Left ventricle myocardium inferior (tissue), 1 donor: ENCODE data around the gene CCDC81. TPM values are rescaled to one million over a fixed set of nuclear protein-coding genes. Genes with fewer than 3 reads are reported as not detected.

ENCODE experiments used
- DNase-seq: peaks from one replicate; pipeline ENCODE4 v3.0.0-alpha.2; 2020
- H3K27ac ChIP-seq: fragments of 200-600 bp; replicated peaks from 2 replicates; pipeline ENCODE4 v1.8.0; 2021
- H3K27me3 ChIP-seq: fragments of 200-600 bp; 2 replicates; pipeline ENCODE4 v1.8.0; 2021; ENCODE audit warnings: low read depth
- H3K36me3 ChIP-seq: fragments of 200-600 bp; 2 replicates; pipeline ENCODE4 v1.8.0; 2021
- H3K4me1 ChIP-seq: fragments of 200-600 bp; 2 replicates; pipeline ENCODE4 v1.8.0; 2021
- H3K4me3 ChIP-seq: fragments of 200-600 bp; 2 replicates; pipeline ENCODE4 v1.8.0; 2021; ENCODE audit warnings: mild to moderate bottlenecking, moderate library complexity
- H3K9me3 ChIP-seq: fragments of 200-600 bp; replicated peaks from 2 replicates; pipeline ENCODE4 v1.8.0; 2021
- CTCF ChIP-seq: fragments of 200-600 bp; IDR thresholded peaks from 2 replicates; pipeline ENCODE4 v1.8.0; 2021; ENCODE audit warnings: antibody characterized with exemption, mild to moderate bottlenecking, borderline replicate concordance
- intact Hi-C: fragments of 100-400 bp; cut with micrococcal nuclease; formaldehyde crosslinking; loops from one replicate; pipeline ENCODE4 v1.11.0; 2022
- long read RNA-seq: library from polyadenylated mRNA; unstranded; transcript quantifications from one replicate; pipeline ENCODE4 v2.0.0, GENCODE V29; 2021
- total RNA-seq: library from RNA; stranded (reverse); fragmentation: NEBNext Ultra II Directional; extraction: Animal tissue kit (Norgen Biotek cat#: 25700); gene quantifications from one replicate; pipeline ENCODE4 v1.2.1, GENCODE V29; 2021
- donor health status: DM: no; HTN: yes; CAD: no; lungs with severe emphysema.

The CCDC81 gene
- 0.71 TPM for total RNA-seq
- long read RNA-seq: 0 reads

DNA sequence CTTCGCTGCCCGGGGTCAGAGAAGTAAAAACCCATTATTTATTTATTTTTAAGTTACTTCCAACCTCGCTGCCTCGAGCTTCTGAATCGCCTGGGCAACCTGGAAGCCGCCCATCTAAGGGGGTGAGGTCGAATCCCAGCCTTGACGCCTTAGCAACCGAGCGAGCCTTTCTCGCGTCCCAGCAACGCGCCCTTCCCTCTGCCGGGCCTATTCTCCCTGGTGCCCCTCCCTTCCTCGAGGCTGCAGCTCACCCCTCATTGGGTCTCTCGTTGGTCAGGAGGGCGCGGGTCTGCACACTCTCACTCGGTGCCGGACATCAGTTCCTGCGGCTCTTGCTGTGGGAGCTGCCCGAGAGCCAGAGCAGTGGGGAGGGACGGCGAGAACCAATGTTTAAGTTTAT is at the start of gene CCDC81:
TSS of gene CCDC81 (plus strand) at position 302 of the 400 bp plus-strand sequence. CDS start 277 bp downstream, outside the sequence.
- no peaks in the 10 kb centered on the region for H3K36me3 ChIP-seq
- no peak within 1 kb of the TSS for H3K27ac ChIP-seq
- TF ChIP-seq CTCF: no peak
- DNase-seq: no peak
- peak within 1 kb of the TSS; percentile 42 for H3K4me3 ChIP-seq
- no peaks in the 10 kb centered on the region for H3K27me3 ChIP-seq
- peaks cover 9% of the 10 kb centered on the region for H3K4me1 ChIP-seq
- peaks cover 7% of the 10 kb centered on the region for H3K9me3 ChIP-seq
- intact Hi-C loops: no loop called here

DNA sequence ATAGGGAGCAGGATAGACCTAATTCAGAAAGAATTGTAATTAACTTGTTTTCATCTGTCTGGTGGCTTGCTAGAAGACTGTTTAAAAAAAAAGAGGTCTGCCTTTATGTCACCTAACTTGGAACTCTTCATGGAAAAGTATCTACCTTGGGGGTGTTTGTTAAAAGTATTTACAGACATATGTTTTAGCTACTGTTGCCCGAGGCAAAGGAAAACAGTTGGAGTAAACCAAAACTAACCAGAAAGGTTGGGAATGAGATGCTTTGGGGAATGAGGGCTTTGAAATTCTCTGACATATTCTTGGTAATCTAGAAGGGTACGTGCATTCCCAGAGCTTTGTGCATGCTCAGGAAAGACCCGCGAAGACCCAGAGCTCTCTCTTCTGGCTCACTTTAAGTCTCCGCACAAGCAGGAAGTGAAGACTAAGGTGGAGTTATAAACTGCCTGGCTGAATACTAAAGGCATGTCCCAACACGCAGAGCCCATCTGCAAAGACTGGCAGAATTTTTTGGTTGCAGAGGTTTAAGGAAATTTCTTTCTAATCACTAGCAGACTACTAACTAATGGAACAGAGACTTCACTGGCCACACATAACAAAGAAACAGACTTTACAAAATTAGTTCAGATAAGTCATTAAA is 39.4 kb upstream of the CCDC81 start:
- no peak for TF ChIP-seq CTCF

GRCh38 chr11:86337227-86337626 is 37.5 kb upstream of the CCDC81 start:
- intact Hi-C loops: no loop called here
- H3K27ac ChIP-seq: no peak overlapping the region
- no peak for DNase-seq
- no peaks in the 10 kb centered on the region for H3K4me1 ChIP-seq
- H3K27me3 ChIP-seq: no peaks in the 10 kb centered on the region
- H3K9me3 ChIP-seq: peaks cover 4% of the 10 kb centered on the region
- H3K4me3 ChIP-seq: no peak overlapping the region
- H3K36me3 ChIP-seq: peaks cover 57% of the 10 kb centered on the region
- TF ChIP-seq CTCF: no peak

More for the DNA sequence above, 39.4 kb upstream of the CCDC81 start:
- DNase-seq: no peak
- Histone ChIP-seq H3K4me3 (no peak overlapping the region), H3K27ac (no peak overlapping the region), H3K36me3 (peaks cover 57% of the 10 kb centered on the region), H3K4me1 (no peaks in the 10 kb centered on the region), H3K9me3 (peaks cover 4% of the 10 kb centered on the region), H3K27me3 (no peaks in the 10 kb centered on the region)
- intact Hi-C loops: no loop called here

DNA sequence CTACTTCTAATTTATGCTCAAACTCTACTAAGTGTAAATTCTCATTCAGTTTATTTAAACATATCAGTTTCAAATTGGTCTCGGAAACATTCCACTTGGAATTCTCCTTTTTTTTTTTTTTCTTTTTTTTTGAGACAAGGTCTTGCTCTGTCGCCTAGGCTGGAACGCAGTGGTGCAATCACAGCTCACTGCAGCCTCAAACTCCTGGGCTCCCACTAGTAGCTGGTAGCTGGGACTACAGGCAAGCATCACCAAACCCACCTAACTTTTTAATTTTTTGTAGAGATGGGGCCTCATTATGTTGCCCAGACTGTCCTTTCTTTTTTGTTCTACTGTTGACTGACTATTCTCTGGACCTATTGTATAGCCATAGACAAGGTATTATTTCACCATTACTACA is 33.3 kb upstream of the CCDC81 start:
- H3K4me3 ChIP-seq: no peak overlapping the region
- H3K36me3 ChIP-seq: peaks cover 57% of the 10 kb centered on the region
- DNase-seq: no peak
- H3K4me1 ChIP-seq: no peaks in the 10 kb centered on the region
- H3K9me3 ChIP-seq: peaks cover 2% of the 10 kb centered on the region
- no peak for TF ChIP-seq CTCF
- no peaks in the 10 kb centered on the region for H3K27me3 ChIP-seq
- no peak overlapping the region for H3K27ac ChIP-seq
- intact Hi-C loops: no loop called here

DNA sequence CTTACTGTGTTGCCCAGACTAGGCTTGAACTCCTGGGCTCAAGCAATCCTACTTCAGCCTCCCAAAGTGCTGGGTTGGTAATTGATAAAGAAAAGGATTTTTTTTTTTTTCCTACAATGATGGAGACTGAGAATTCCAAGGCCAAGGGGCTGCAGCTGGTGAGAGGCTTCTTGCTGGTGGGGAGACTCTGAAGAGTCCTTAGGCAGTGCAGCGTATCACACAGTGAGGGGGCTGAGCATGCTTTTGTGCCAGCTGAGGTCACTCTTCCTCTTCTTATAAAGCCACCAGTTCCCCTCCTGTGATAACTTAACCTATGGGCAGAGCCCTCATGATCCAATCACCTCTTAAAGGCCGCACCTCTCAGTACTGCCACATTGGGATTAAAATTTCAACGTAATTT is 28.2 kb upstream of the CCDC81 start:
- intact Hi-C loops: no loop called here
- no peaks in the 10 kb centered on the region for H3K27me3 ChIP-seq
- TF ChIP-seq CTCF: no peak
- peaks cover 29% of the 10 kb centered on the region for H3K36me3 ChIP-seq
- DNase-seq: no peak
- H3K4me1 ChIP-seq: no peaks in the 10 kb centered on the region
- no peaks in the 10 kb centered on the region for H3K9me3 ChIP-seq
- no peak overlapping the region for H3K27ac ChIP-seq
- H3K4me3 ChIP-seq: no peak overlapping the region
